ENCODE measurements around the gene AVPI1.
"Not testable (repeated sequence)": the region's sequence is repeated elsewhere in the genome, so short reads cannot be mapped to it uniquely, and the experiment has no call there.

Gene AVPI1

DNA sequence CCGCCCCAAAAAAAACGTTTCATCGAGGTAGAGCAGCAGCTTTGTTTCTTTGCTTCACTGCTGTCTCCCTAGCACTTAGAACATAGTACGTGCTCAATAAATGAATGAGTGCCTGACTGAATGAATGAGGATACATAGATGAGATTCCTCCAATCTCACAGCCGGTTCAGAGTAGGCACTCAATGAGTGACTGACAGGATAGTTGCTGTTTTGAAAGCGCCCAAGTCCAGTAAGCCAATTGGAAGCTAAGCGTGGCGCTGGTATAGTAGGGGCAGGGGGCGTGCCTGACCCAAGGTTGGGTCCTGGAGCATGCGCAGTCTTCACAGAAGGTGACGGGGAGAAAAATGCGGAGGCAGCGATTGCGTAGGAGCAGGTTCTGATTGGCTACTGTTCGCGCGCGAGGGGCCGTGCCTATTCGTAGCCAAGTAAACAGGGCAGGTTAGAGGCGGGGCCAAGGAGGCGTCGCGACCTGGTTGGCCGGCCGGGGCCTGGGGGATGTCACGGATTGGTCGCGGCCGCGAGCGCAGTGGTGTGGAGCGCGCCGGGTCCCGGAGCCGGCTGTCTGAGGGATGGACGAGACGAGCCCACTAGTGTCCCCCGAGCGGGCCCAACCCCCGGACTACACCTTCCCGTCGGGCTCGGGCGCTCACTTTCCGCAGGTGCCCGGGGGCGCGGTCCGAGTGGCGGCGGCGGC lies 46.7 kb downstream of the AVPI1 start, which contains the start of gene PI4K2A:
Gene PI4K2A (plus strand): TSS at position 498 of the 694 bp plus-strand sequence. CDS start 72 bp downstream, at position 570.
- peak; percentile 87 for DNase-seq (ENCODE audit: low read depth)

GRCh38 chr10:97639090-97639489 lies 48.0 kb downstream of the AVPI1 start:
- not testable (repeated sequence) for DNase-seq (ENCODE audit: low read depth)

GRCh38 chr10:97635577-97635976 lies 51.5 kb downstream of the AVPI1 start:
- DNase-seq (ENCODE audit: low read depth) = no peak

GRCh38 chr10:97633921-97634320 lies 53.1 kb downstream of the AVPI1 start:
- no peak for DNase-seq (ENCODE audit: low read depth)

GRCh38 chr10:97632949-97633884 lies 53.8 kb downstream of the AVPI1 start, which contains the start of gene MORN4:
Gene MORN4, minus strand, starts transcription at chr10:97633500. Its CDS starts 13,847 bp downstream, at chr10:97619653.
- no peak for DNase-seq (ENCODE audit: low read depth)

- DNase-seq (ENCODE audit: low read depth) = no peak
Observed at GRCh38 chr10:97631098-97631497, 55.9 kb downstream of the AVPI1 start.

DNA sequence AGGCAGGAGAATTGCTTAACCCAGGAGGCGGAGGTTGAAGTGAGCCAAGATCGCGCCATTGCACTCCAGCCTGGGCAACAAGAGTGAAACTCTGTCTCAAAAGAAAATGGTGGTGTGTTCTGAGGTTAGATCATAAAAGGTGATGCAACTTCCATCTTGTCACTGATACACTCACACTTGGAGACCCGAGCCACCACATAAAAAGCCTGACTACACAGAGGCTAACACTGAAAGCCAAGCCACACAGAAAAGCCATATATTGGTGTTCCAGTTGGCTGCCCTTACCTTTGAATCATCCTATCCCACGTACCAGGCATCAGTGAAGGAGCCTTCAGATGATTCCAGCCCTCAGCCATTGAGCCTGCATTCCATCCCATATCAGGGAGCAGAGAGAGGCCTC lies 57.8 kb downstream of the AVPI1 start:
- no peak for DNase-seq (ENCODE audit: low read depth)

DNA sequence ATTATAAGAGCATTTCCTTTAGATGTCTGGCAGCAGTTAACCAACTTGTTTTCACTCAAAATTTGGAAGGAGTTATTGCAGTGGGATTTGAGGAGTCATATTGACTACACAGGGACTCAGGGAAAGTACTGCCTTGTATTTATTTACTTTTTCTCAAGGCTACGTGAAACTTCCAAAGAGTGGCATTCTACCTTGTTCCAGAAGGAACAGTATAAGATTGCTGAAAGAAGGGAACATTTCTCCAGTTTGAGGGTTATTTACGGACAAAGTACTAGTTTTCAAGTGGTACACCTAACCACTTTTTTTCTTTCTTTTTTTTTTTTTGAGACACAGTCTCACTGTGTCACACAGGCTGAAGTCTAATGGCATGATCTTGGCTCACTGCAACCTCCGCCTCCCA lies 58.8 kb downstream of the AVPI1 start:
- DNase-seq (ENCODE audit: low read depth) = no peak

DNA sequence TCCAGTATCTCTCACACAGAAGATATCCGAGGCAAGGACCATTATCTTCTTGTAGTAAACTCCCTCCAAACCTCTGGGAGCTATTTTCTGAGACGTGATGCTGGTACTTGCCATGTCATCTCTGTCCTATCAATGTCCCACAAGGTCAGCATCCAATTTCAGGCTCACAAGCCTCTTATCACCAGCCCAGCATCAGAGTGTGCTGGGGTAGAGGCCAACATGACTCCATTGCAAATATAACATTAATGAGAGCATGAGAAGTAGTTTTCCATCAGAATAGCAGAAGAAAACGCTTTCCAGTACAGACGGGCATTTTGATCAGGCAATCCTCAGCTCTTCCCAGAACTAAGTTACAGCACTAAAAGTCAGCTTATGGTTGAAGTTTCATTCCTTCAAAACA lies 59.3 kb downstream of the AVPI1 start:
- no peak for DNase-seq (ENCODE audit: low read depth)

All from HS-27A (cell line).